H9 (cell line): ENCODE measurements around the gene PLD2. TPM values are rescaled to one million over a fixed set of nuclear protein-coding genes. Genes with fewer than 3 reads are reported as not detected.

Experiments used
- DNase-seq: peaks from one replicate; pipeline ENCODE4 v3.0.0-alpha.2; 2017
- H2AFZ ChIP-seq: one replicate; pipeline ENCODE4 v1.6.1; 2013; ENCODE audit warnings: mild to moderate bottlenecking, low read length, control low read depth, moderate library complexity
- H2AK5ac ChIP-seq: 2 replicates; pipeline ENCODE4 v1.6.1; 2013; ENCODE audit warnings: low read length, control low read depth, mixed read lengths; ENCODE audit not compliant: insufficient read length
- H2BK120ac ChIP-seq: one replicate; pipeline ENCODE4 v1.6.1; 2013; ENCODE audit warnings: low read depth, mild to moderate bottlenecking, low read length, control low read depth, inconsistent platforms; ENCODE audit not compliant: poor library complexity, severe bottlenecking
- H2BK12ac ChIP-seq: 2 replicates; pipeline ENCODE4 v1.6.1; 2013; ENCODE audit warnings: low read length, control low read depth, mixed read lengths, low read depth; ENCODE audit not compliant: insufficient read length
- H2BK15ac ChIP-seq: 2 replicates; pipeline ENCODE4 v1.6.1; 2013; ENCODE audit warnings: low read depth, low read length, control low read depth
- H2BK20ac ChIP-seq: one replicate; pipeline ENCODE4 v1.6.1; 2013; ENCODE audit warnings: low read depth, mild to moderate bottlenecking, low read length, control low read depth, inconsistent platforms; ENCODE audit not compliant: poor library complexity, severe bottlenecking
- H2BK5ac ChIP-seq: 2 replicates; pipeline ENCODE4 v1.6.1; 2013; ENCODE audit warnings: low read length, control low read depth, mixed read lengths; ENCODE audit not compliant: insufficient read length
- H3K14ac ChIP-seq: 2 replicates; pipeline ENCODE4 v1.6.1; 2013; ENCODE audit warnings: low read length, control low read depth; ENCODE audit not compliant: insufficient read depth
- H3K18ac ChIP-seq: 2 replicates; pipeline ENCODE4 v1.6.1; 2013; ENCODE audit warnings: low read depth, mild to moderate bottlenecking, mixed read lengths, low read length, control low read depth; ENCODE audit not compliant: insufficient read length
- H3K23ac ChIP-seq: 2 replicates; pipeline ENCODE4 v1.6.1; 2013; ENCODE audit warnings: low read length, control low read depth, mixed read lengths, low read depth; ENCODE audit not compliant: insufficient read length
- H3K23me2 ChIP-seq: 2 replicates; pipeline ENCODE4 v1.6.1; 2013; ENCODE audit warnings: low read depth, mild to moderate bottlenecking, mixed read lengths, low read length, control low read depth; ENCODE audit not compliant: insufficient read length, poor library complexity, severe bottlenecking
- H3K27ac ChIP-seq: 2 replicates; pipeline ENCODE4 v1.5.1; 2013; ENCODE audit warnings: low read length, control low read depth, mixed read lengths, low read depth; ENCODE audit not compliant: insufficient read length
- H3K27me3 ChIP-seq: 2 replicates; pipeline ENCODE4 v1.6.1; 2013; ENCODE audit warnings: low read length, control low read depth, inconsistent platforms; ENCODE audit not compliant: insufficient read depth
- H3K4ac ChIP-seq: 2 replicates; pipeline ENCODE4 v1.6.1; 2013; ENCODE audit warnings: low read depth, mild to moderate bottlenecking, control low read depth, inconsistent platforms, low read length, moderate library complexity
- H3K4me1 ChIP-seq: 2 replicates; pipeline ENCODE4 v1.6.1; 2013; ENCODE audit warnings: low read length, control low read depth, inconsistent platforms; ENCODE audit not compliant: insufficient read depth
- H3K4me2 ChIP-seq: 2 replicates; pipeline ENCODE4 v1.6.1; 2013; ENCODE audit warnings: low read length, control low read depth, mixed read lengths; ENCODE audit not compliant: insufficient read length, insufficient read depth
- H3K56ac ChIP-seq: 2 replicates; pipeline ENCODE4 v1.6.1; 2013; ENCODE audit warnings: low read depth, mild to moderate bottlenecking, mixed read lengths, low read length, control low read depth; ENCODE audit not compliant: insufficient read length
- H3K79me1 ChIP-seq: 2 replicates; pipeline ENCODE4 v1.6.1; 2013; ENCODE audit warnings: low read depth, mild to moderate bottlenecking, moderate library complexity, low read length, control low read depth, inconsistent platforms; ENCODE audit not compliant: insufficient read depth, poor library complexity, severe bottlenecking
- H3K79me2 ChIP-seq: 2 replicates; pipeline ENCODE4 v1.6.1; 2013; ENCODE audit warnings: low read length, control low read depth, inconsistent platforms; ENCODE audit not compliant: insufficient read depth
- H3K9ac ChIP-seq: 2 replicates; pipeline ENCODE4 v1.6.1; 2013; ENCODE audit warnings: low read length, control low read depth, mixed read lengths; ENCODE audit not compliant: insufficient read length; ENCODE audit errors: extremely low read depth
- H3K9me3 ChIP-seq: one replicate; pipeline ENCODE4 v1.6.1; 2013; ENCODE audit warnings: low read depth, low read length, inconsistent platforms; ENCODE audit not compliant: control insufficient read depth
- H3T11ph ChIP-seq: one replicate; pipeline ENCODE4 v1.6.1; 2013; ENCODE audit warnings: mild to moderate bottlenecking, low read length, control low read depth, inconsistent platforms
- H4K20me1 ChIP-seq: one replicate; pipeline ENCODE4 v1.6.1; 2013; ENCODE audit not compliant: control insufficient read depth, insufficient read length, insufficient read depth
- H4K5ac ChIP-seq: 2 replicates; pipeline ENCODE4 v1.6.1; 2013; ENCODE audit warnings: low read depth, mild to moderate bottlenecking, mixed read lengths, low read length, control low read depth; ENCODE audit not compliant: insufficient read length
- H4K8ac ChIP-seq: replicated peaks from 2 replicates; pipeline ENCODE4 v1.6.1; 2013; ENCODE audit warnings: low read length, control low read depth, mixed read lengths, low read depth; ENCODE audit not compliant: insufficient read length
- H4K91ac ChIP-seq: 2 replicates; pipeline ENCODE4 v1.6.1; 2013; ENCODE audit warnings: low read depth, mild to moderate bottlenecking, moderate library complexity, mixed read lengths, low read length, control low read depth; ENCODE audit not compliant: insufficient read length
- H3K27ac Mint-ChIP-seq, 3 experiments: 2 replicates in 2 of 3; 3 replicates in 1 of 3; pipeline ENCODE4 v1.8.0; 2020 to 2021; ENCODE audit warnings: mixed read lengths in 3 of 3, mild to moderate bottlenecking in 1 of 3, moderate library complexity in 1 of 3
- H3K27me3 Mint-ChIP-seq: 2 replicates; pipeline ENCODE4 v1.8.0; 2021; ENCODE audit warnings: low read depth, mild to moderate bottlenecking, moderate library complexity, mixed read lengths
- H3K36me3 Mint-ChIP-seq, 3 experiments: 2 replicates in 2 of 3; 3 replicates in 1 of 3; pipeline ENCODE4 v1.8.0; 2020 to 2021; ENCODE audit warnings: low read depth in 3 of 3, mixed read lengths in 3 of 3; ENCODE audit not compliant: insufficient read depth in 1 of 3
- H3K4me1 Mint-ChIP-seq, 2 experiments: 2 replicates each; pipeline ENCODE4 v1.8.0; 2020; ENCODE audit warnings: mixed read lengths in 2 of 2
- H3K4me3 Mint-ChIP-seq, 2 experiments: 2 replicates in 1 of 2; 3 replicates in 1 of 2; pipeline ENCODE4 v1.8.0; 2020 to 2021; ENCODE audit warnings: mild to moderate bottlenecking in 2 of 2, mixed read lengths in 2 of 2, moderate library complexity in 1 of 2
- H3K9me3 Mint-ChIP-seq, 2 experiments: 2 replicates in 1 of 2; 3 replicates in 1 of 2; pipeline ENCODE4 v1.8.0; 2020; ENCODE audit warnings: mild to moderate bottlenecking in 2 of 2, mixed read lengths in 2 of 2, moderate library complexity in 1 of 2
- CTCF ChIP-seq: fragments of 200-600 bp; sonication (generic); conservative IDR thresholded peaks from 3 replicates; pipeline ENCODE4 v1.8.0; 2021; ENCODE audit warnings: antibody characterized with exemption, mild to moderate bottlenecking
- WGBS: extraction: QIAGEN DNeasy Blood & Tissue Kit; methylation state at CpG from one replicate; pipeline ENCODE4 v1.1.7; 2013; ENCODE audit warnings: missing lambda C conversion rate, low lambda C conversion rate, mixed read lengths; ENCODE audit not compliant: insufficient read length; ENCODE audit errors: extremely low coverage; 5-methylcytosine and 5-hydroxymethylcytosine counted together
- total RNA-seq: library from RNA; stranded (reverse); gene quantifications from 2 replicates; pipeline ENCODE4 v1.2.1, GENCODE V29; 2021

Gene PLD2
- total RNA-seq, 1 experiment from 2014 or later = 63.3 TPM

GRCh38 chr17:4850246-4850645 is 43.3 kb downstream of the PLD2 start:
- H2BK120ac ChIP-seq = no peak overlapping the region
- H2AK5ac ChIP-seq = no peak overlapping the region
- H3K4ac ChIP-seq = no peak overlapping the region
- H4K5ac ChIP-seq = no peak overlapping the region
- H3K9ac ChIP-seq = no peak overlapping the region
- no peak overlapping the region for H2BK20ac ChIP-seq
- no peaks in the 10 kb centered on the region; the same call in 1 of the 2 replicates for H3K27me3 ChIP-seq
- H3K23me2 ChIP-seq = no peaks in the 10 kb centered on the region
- no peak overlapping the region for H4K91ac ChIP-seq
- no peaks in the 10 kb centered on the region for H3K27me3 Mint-ChIP-seq
- no peaks in the 10 kb centered on the region for H3K79me1 ChIP-seq
- no peak for DNase-seq
- H4K20me1 ChIP-seq = no peaks in the 10 kb centered on the region
- H3K79me2 ChIP-seq = peaks cover 2% of the 10 kb centered on the region; the same call in 1 of the 2 replicates
- no peak overlapping the region for H4K8ac ChIP-seq
- no peak overlapping the region for H2BK12ac ChIP-seq
- H3K4me1 Mint-ChIP-seq = peaks cover 69 to 70% of the 10 kb centered on the region in 2 experiments
- H3K4me2 ChIP-seq = no peak overlapping the region
- H3T11ph ChIP-seq = no peak overlapping the region
- H3K4me1 ChIP-seq = peaks cover 8% of the 10 kb centered on the region; the same call in 1 of the 2 replicates
- H3K27ac Mint-ChIP-seq = peak overlapping the region; percentile 28 to 93 (median 65); a peak in 5 of 7 replicates
- peaks cover 0 to 8% (median 5%) of the 10 kb centered on the region in 3 experiments; a peak in 3 of 7 replicates for H3K36me3 Mint-ChIP-seq
- no peak overlapping the region for H3K4me3 Mint-ChIP-seq
- H3K18ac ChIP-seq = no peak overlapping the region
- TF ChIP-seq CTCF = no peak
- no peaks in the 10 kb centered on the region for H3K9me3 Mint-ChIP-seq
- no peak overlapping the region for H3K56ac ChIP-seq
- H2BK15ac ChIP-seq = no peak overlapping the region
- H2BK5ac ChIP-seq = no peak overlapping the region
- no peak overlapping the region for H2AFZ ChIP-seq
- no peak overlapping the region for H3K14ac ChIP-seq
- WGBS = no CpG with 5 or more reads among the region's 2 CpGs
- H3K23ac ChIP-seq = no peak overlapping the region
- no peaks in the 10 kb centered on the region for H3K9me3 ChIP-seq
- H3K27ac ChIP-seq = no peak overlapping the region
